ENCODE measurements around the gene TBC1D12. TPM values are rescaled to one million over a fixed set of nuclear protein-coding genes. Genes with fewer than 3 reads are reported as not detected.
"Not testable (repeated sequence)": the region's sequence is repeated elsewhere in the genome, so short reads cannot be mapped to it uniquely, and the experiment has no call there.

Gene TBC1D12
- total RNA-seq, 1 experiment from 2014 or later = 17.8 TPM

DNA sequence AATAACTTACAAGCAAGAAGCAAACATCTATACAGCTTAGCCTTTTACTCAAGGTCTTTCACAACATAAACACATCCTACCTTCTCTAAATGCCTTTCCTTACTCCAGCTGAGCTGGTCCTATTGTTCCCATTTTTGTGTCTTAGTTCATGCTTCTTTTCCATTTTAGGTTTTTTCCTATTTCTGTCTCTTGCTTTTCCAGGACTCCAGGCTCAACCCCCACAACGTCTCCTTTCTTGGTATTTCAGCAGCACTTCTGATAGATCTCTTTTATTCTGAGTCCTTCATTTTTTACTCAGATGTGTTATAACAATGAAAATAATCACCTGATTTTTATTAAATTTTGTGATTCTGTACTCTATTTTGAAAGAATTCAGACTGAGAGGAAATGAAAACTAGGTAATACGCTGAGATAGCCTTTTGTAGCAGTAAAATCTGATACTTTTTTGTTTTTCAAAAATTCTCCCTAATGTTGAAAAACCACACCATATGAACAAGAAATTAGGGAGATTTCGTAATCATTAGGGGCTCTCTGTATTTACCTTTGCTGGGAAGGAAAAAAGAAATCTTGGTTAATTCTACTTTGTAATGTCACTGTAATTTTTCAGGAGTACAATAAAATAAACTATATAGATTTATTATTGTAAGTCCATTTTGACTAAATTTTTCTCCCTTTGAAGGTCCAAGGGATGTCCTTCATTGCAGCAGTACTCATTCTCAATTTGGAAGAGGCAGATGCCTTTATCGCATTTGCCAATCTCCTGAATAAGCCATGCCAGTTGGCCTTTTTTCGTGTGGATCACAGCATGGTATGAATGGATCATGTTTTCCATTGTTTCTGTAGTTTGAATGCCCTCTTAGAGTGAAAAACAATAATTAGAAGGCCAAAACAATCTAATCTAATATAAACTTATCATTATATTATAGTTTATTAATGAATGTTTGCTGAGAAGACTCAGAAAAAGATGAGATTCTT lies 119.2 kb downstream of the TBC1D12 start:
- in situ Hi-C loops (cut with HindIII; ENCODE audit: low sequenced_read_pairs) = no loop called here
- peak; percentile 20 for DNase-seq (ENCODE audit: low spot score)

DNA sequence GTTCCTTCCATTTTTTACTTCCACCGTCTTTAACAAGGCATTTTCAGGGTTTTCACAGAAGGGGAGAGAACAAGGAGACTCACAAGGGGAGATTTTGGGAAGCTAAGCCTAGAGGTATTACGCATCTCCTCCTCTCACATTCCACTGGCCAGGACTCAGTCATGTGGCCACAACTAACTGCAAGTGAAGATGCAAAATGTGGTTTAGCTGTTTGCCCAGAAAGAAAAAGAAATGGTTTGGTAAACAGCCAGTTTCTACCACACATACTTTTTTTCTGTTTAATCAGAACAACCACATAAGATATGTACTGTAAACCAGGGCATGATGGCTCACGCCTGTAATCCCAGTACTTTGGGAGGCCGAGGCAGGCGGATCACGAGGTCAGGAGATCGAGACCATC lies 121.8 kb downstream of the TBC1D12 start:
- in situ Hi-C loops (cut with HindIII; ENCODE audit: low sequenced_read_pairs) = no loop called here
- no peak for DNase-seq (ENCODE audit: low spot score)

DNA sequence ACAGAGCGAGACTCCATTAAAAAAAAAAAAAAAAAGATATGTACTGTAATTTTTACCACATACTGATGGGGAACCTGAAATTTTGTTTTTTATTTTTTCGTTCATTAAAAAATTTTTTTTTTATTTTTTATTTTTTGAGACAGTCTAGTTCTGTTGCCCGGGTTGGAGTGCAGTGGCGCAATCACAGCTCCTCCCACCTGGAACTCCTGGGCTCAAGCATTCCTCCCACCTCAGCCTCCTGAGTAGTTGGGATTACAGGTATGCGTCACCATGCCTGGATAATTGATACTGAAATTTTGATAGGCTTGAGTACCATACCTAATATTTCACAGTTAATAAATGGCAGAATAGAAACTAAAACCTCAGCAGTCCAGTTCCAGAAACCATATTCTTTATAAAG lies 122.4 kb downstream of the TBC1D12 start:
- no peak for DNase-seq (ENCODE audit: low spot score)
- in situ Hi-C loops (cut with HindIII; ENCODE audit: low sequenced_read_pairs) = no loop called here

DNA sequence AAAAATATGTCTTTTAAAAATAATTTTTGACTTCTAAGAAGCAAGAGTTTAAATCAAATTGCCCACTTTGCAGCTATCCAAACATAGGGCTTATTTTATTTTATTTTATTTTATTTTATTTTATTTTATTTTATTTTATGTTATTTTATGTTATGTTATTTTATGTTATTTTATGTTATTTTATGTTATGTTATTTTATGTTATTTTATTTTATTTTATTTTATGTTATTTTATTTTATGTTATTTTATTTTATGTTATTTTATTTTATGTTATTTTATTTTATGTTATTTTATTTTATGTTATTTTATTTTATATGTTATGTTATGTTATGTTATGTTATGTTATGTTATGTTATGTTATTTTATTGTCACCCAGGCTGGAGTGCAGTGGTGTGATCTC lies 129.2 kb downstream of the TBC1D12 start:
- DNase-seq (ENCODE audit: low spot score); in situ Hi-C loops (cut with HindIII; ENCODE audit: low sequenced_read_pairs): not testable (repeated sequence)

DNA sequence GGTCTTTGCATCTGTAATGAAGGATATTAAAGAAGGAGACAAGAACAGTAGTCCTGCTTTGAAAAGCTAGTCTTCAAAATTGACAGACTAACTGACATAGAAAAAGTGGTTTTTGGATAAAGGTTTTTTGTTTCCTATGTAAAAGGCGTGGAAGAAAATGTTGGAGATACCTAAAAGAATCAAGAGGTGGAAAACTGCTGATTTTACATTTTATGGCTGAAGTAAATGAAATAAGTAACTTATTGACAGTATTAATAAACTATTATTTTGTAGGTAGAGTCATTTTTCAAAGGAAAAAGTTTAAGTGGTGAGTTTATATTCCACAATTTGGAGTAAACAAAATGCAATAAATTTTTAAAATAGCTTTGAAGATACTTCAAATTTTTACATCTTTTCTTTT lies 130.7 kb downstream of the TBC1D12 start:
- in situ Hi-C loops (cut with HindIII; ENCODE audit: low sequenced_read_pairs) = no loop called here
- no peak for DNase-seq (ENCODE audit: low spot score)

DNA sequence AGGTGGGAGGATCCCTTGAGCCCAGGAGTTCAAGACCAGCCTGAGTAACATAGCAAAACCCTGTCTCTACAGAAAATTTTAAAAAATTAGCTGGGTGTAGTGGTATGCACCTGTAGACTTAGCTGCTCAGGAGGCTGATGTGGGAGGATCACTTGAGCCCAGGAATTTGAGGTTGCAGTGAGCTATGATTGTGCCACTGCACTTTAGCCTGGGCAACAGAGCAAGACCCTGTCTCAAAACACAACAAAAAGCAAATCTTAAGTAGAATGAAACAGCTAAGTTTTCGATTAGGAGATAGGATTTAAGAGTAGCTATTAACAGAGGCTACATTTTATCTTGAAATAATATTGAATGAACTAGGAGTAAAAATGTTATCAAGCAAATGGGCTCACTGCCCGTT lies 139.9 kb downstream of the TBC1D12 start:
- DNase-seq (ENCODE audit: low spot score); in situ Hi-C loops (cut with HindIII; ENCODE audit: low sequenced_read_pairs): not testable (repeated sequence)

DNA sequence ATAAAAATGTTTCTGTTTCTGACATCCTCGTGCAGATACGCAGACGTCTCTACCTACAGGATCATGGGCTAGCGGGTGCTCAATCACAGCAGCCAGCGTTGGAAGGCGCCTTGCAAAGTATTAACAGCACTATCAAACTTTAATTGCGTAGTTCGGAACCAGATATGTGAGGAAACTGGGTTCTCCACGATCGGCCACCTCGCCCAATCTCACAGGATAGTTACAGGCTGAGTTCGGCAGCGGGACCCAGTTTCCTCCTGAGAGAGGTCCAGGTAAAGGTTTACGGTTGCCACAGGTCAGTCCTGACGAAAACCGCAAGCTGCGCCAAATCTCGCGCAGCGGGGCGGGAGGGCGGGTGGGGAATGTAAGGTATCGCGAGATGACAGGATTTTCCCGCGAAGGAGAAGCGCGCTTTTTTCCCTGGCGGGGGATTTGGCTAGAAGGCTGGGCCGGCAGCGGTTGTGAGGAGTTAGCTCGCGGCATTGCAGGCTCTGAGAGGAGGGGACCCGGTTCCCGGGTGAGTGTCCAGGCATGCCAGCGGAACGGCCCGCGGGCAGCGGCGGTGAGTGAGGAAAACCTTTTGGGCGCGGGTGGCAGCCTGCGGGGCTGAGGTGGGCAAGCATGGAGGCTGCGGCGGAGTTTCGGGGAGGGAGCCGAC lies 143.2 kb downstream of the TBC1D12 start, which contains the start of gene HELLS:
HELLS (plus strand) TSS at position 398 of the 658 bp plus-strand sequence; CDS start at position 532, 134 bp downstream.
- peak; percentile 84 for DNase-seq (ENCODE audit: low spot score)
- in situ Hi-C loops (cut with HindIII; ENCODE audit: low sequenced_read_pairs) = no loop called here

DNA sequence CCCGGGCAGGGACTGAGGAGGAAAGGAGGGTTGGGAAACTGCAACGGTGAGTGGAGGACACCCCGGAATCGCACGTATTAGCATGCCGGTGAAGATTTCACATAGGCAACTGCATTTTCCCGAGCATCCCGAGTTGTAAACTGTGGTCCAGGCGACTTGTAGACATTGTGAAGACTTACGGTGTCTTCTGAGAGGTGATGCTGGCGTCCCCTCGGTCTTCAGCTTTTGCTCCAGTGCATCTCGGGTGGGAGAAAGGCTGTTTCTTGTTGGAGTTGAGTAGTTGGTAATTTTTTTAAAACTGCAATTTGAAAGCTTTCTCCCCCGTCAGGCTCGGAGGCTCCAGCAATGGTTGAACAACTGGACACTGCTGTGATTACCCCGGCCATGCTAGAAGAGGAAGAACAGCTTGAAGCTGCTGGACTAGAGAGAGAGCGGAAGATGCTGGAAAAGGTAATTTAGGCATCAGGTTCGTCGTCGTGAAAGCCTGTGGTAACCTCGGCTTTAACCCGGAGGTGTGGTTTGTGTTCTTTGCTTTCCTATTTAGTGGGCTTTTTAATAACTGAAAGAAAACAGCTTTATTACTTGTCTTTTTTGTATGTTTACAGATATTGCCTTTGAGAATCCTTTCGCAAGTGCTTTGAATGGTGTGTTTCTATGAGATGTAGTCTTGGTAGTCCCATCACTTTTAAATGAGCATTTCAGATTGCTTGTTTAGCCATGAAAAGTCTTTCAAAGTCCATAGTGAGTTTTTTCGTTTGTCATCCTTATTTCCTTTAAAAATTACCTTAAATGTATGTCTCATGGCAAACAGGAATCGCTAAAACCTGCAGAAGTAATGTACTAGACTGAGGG lies 143.9 kb downstream of the TBC1D12 start:
- in situ Hi-C loops (cut with HindIII; ENCODE audit: low sequenced_read_pairs) = no loop called here
- peak; percentile 56 for DNase-seq (ENCODE audit: low spot score)

DNA sequence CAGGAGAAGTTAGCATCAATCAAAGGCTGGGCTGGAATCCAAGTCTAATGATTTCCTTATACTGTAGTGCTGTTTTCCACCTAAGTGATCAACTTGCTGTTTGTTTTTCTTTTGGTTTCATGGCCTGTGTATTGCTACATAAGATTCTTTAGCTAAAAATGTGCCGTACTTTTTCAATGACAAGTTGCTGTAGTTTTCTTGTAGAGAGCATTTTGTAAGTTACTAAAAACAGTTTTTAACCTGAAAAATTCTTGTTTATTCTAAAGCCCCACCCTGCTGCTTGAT lies 144.5 kb downstream of the TBC1D12 start:
- in situ Hi-C loops (cut with HindIII; ENCODE audit: low sequenced_read_pairs) = no loop called here
- no peak for DNase-seq (ENCODE audit: low spot score)

DNA sequence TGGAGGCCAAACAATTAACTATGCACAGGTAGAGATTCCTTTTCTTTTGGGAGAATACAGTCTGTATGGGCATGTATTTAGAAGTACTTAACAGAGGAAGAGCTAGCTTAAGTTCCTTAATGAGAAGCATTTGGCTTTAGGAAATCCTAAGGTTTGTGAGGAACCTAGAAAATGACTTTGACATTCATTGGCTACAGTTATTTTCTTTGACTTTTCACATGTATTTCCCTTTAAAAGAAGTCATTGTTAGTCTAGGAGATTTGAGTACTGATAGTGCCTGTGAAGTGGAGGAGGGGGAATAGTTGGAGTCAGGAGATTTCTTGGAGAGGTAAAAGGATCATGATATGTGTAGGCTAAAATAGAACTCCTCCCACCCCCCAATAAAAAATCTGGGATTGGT lies 146.9 kb downstream of the TBC1D12 start:
- no peak for DNase-seq (ENCODE audit: low spot score)
- in situ Hi-C loops (cut with HindIII; ENCODE audit: low sequenced_read_pairs) = no loop called here

DNA sequence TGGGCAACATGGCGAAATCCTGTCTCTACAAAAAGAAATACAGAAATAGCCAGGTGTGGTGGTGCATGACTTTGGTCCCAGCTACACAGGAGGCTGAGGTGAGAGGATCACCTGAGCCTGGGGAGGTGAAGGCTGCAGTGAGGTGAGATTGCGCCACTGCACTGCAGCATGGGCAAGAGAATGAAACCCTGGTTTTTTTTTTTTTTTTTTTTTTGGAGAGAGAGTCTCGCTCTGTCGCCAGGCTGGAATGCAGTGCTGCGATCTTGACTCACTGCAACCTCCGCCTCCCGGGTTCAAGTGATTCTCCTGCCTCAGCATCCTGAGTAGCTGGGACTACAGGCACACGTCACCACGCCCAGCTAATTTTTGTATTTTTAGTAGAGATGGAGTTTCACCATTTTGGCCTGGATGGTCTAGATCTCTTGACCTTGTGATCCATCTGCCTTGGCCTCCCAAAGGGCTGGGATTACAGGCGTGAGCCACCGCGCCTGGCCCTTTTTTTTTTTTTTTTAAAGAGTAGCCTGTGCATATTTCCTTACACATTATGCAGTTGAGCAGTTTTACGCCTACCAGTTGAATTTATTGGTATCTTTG lies 165.5 kb downstream of the TBC1D12 start:
- DNase-seq (ENCODE audit: low spot score); in situ Hi-C loops (cut with HindIII; ENCODE audit: low sequenced_read_pairs): not testable (repeated sequence)

DNA sequence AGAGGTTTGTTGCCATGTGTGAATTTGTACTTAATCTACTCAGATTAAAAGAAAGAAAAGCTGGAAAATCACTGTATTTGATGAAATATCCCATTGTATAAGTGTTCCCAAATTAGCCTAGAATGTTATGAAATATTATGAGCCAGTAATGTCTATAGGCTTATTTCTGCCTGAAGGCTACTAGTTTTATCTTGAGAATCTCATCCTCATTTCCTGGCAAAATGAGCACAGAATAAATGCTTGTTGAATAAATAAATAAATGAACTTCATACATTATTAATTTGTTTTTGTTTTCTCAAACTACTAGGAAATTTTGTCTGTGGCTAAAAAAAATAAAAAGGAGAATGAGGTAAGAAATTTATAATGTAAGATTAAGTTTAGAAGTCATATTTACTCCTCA lies 168.7 kb downstream of the TBC1D12 start:
- no peak for DNase-seq (ENCODE audit: low spot score)
- in situ Hi-C loops (cut with HindIII; ENCODE audit: low sequenced_read_pairs) = no loop called here

DNA sequence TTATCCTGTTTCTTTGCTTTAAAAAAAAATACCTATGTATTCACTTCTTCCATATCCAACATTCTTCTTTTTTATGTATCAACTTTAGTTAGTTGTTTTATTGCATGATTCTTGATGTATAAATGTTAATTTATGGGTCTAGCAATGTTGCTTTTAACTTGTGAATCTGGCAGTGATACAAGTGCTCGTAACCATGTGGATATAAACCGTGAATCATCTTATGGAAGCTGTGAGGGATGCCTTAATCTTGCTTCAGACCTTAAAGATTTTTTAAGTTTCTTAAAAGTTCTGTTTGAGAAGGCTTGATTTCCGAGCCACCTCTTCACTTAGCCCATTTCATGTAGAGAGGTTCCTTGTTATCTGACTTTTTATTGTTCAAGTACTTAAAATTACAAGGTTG lies 169.2 kb downstream of the TBC1D12 start:
- DNase-seq (ENCODE audit: low spot score) = no peak
- in situ Hi-C loops (cut with HindIII; ENCODE audit: low sequenced_read_pairs) = no loop called here

DNA sequence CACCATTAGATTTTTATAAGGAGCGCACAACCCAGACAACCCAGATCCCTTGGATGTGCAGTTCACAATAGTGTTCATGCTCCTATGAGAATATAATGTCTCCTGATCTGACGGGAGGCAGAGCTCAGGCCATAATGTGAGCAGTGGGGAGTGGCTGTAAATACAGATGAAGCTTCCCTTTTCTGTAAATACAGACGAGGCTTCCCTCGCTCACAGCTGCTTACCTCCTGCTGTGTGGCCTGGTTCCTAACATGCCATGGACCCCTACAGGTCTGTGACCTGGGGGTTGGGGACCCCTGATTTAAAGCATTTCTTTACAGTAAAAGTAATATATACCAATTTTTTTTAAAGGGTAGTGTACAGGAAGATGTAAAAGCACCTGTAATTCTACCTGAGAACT lies 176.4 kb downstream of the TBC1D12 start:
- no peak for DNase-seq (ENCODE audit: low spot score)

DNA sequence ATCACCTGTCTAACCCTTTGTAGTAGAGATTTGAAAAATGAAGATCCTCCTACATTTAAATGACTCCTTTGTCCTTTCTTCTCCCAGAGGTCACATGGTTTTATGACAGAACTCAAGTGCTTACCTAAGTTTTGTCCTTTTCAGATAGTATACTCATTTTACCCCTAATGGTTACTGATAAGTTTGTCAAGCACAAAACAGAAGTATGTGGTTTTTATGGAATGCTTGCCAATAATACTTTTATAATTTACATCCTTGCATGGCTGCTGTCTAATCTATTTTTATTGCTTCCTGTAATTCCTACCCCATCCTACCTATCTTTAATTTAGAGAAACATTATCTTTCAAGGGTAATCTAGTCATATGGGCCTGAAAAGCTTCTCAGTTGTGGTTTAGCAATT lies 180.8 kb downstream of the TBC1D12 start:
- DNase-seq (ENCODE audit: low spot score) = no peak
- in situ Hi-C loops (cut with HindIII; ENCODE audit: low sequenced_read_pairs) = no loop called here

More for the DNA sequence above, 176.4 kb downstream of the TBC1D12 start:
- in situ Hi-C loops (cut with HindIII; ENCODE audit: low sequenced_read_pairs) = no loop called here

Other genes with a start within 250 kb of the TBC1D12 start
- 27.7 and 48.2 TPM in 2 replicates for gene NOC3L, start 39.6 kb upstream of the TBC1D12 start, total RNA-seq (2014; rRNA removed; shearing (Covaris generic))
- 51.8 and 83.2 TPM in 2 replicates for gene HELLS, start 143.2 kb downstream of the TBC1D12 start, total RNA-seq (2014; rRNA removed; shearing (Covaris generic))